B cell (primary cell): ENCODE results near the gene THSD4. TPM values are rescaled to one million over a fixed set of nuclear protein-coding genes. Genes with fewer than 3 reads are reported as not detected.

Experiments
- ATAC-seq: fragments of 200-7000 bp; cut with Tn5 transposase; one replicate; pipeline ENCODE4 v1.10.0; 2021; ENCODE audit warnings: low read depth, mild to moderate bottlenecking, moderate number of reproducible peaks, moderate library complexity
- CTCF ChIA-PET: fragments of 350-600 bp; sonication (Branson Sonifier 250); formaldehyde crosslinking; loops from one replicate; lab custom pipeline; 2021; ENCODE audit warnings: antibody characterized with exemption, inconsistent platforms; lab: Charles Lee
- POLR2A ChIA-PET: fragments of 350-600 bp; sonication (Branson Sonifier 250); formaldehyde crosslinking; loops from one replicate; lab custom pipeline; 2021; ENCODE audit warnings: antibody characterized with exemption; lab: Charles Lee
- DNase-seq: peaks from one replicate; pipeline ENCODE4 v3.0.0; 2013
- H2AFZ ChIP-seq: 2 replicates; pipeline ENCODE4 v1.6.1; 2012; ENCODE audit warnings: mild to moderate bottlenecking, low read depth, low read length; ENCODE audit not compliant: insufficient read depth, poor library complexity, severe bottlenecking
- H3K27ac ChIP-seq, 2 donors: 1 replicate in 1 of 2; 2 replicates in 1 of 2; pipeline ENCODE4 v1.5.1; 2012 to 2013; ENCODE audit warnings: low read length in 2 of 2, mild to moderate bottlenecking in 2 of 2, moderate library complexity in 1 of 2
- H3K27me3 ChIP-seq, 4 experiments: fragments of 200-600 bp in 1 of 4; sonication (generic) in 1 of 4; replicated peaks in 1 of 4; 1 replicate in 2 of 4; 2 replicates in 2 of 4; pipeline versions ENCODE4 v1.6.1 to v1.7.0; 2013 to 2016; ENCODE audit warnings: low read length in 3 of 4, mild to moderate bottlenecking in 2 of 4, mixed read lengths in 1 of 4, moderate library complexity in 1 of 4; ENCODE audit not compliant: insufficient read depth in 4 of 4, control insufficient read depth in 3 of 4; ENCODE audit errors: control extremely low read depth in 1 of 4
- H3K36me3 ChIP-seq, 2 experiments: replicated peaks in 1 of 2; 1 replicate in 1 of 2; 2 replicates in 1 of 2; pipeline versions ENCODE4 v1.6.1 to v1.7.1; 2013; ENCODE audit warnings: low read length in 1 of 2; ENCODE audit not compliant: insufficient read depth in 2 of 2, control insufficient read depth in 1 of 2; ENCODE audit errors: control extremely low read depth in 1 of 2, extremely low read depth in 1 of 2
- H3K4me1 ChIP-seq, 2 donors: fragments of 200-600 bp in 1 of 2; sonication (generic) in 1 of 2; 1 replicate in 1 of 2; 2 replicates in 1 of 2; pipeline versions ENCODE4 v1.5.1 to v1.6.1; 2013 to 2017; ENCODE audit warnings: low read length in 2 of 2; ENCODE audit not compliant: control insufficient read depth in 2 of 2, insufficient read depth in 2 of 2
- H3K4me2 ChIP-seq: replicated peaks from 2 replicates; pipeline ENCODE3; 2012; ENCODE audit warnings: mild to moderate bottlenecking, low read depth, low read length; ENCODE audit not compliant: poor library complexity, severe bottlenecking
- H3K4me3 ChIP-seq, 5 experiments: fragments of 200-600 bp in 1 of 5; sonication (generic) in 1 of 5; 1 replicate in 3 of 5; 2 replicates in 2 of 5; pipeline versions ENCODE4 v1.5.1 to v1.7.0; 2011 to 2016; ENCODE audit warnings: low read length in 4 of 5, mild to moderate bottlenecking in 4 of 5, low read depth in 2 of 5, control low read depth in 1 of 5, moderate library complexity in 1 of 5; ENCODE audit not compliant: insufficient read depth in 1 of 5; ENCODE audit errors: control extremely low read depth in 1 of 5, extremely low read depth in 1 of 5
- H3K79me2 ChIP-seq: fragments of 200-600 bp; sonication (generic); one replicate; pipeline ENCODE4 v1.6.0; 2016; ENCODE audit warnings: low read length; ENCODE audit not compliant: control insufficient read depth, insufficient read depth
- H3K9ac ChIP-seq: fragments of 200-600 bp; sonication (generic); 2 replicates; pipeline ENCODE4 v1.6.1; 2017; ENCODE audit warnings: mild to moderate bottlenecking, low read length, moderate library complexity
- H3K9me3 ChIP-seq, 3 donors: one replicate each; pipeline versions ENCODE4 v1.6.1 to v1.7.1; 2013; ENCODE audit warnings: low read length in 2 of 3; ENCODE audit not compliant: control insufficient read depth in 2 of 3, insufficient read depth in 1 of 3; ENCODE audit errors: control extremely low read depth in 1 of 3
- H4K20me1 ChIP-seq: 2 replicates; pipeline ENCODE4 v1.6.0; 2012; ENCODE audit warnings: mild to moderate bottlenecking, low read length; ENCODE audit not compliant: insufficient read depth, control insufficient read depth, poor library complexity, severe bottlenecking
- H3K27ac Mint-ChIP-seq: one replicate; pipeline ENCODE4 v1.8.0; 2021; ENCODE audit warnings: mixed read lengths
- H3K27me3 Mint-ChIP-seq: one replicate; pipeline ENCODE4 v1.8.0; 2021; ENCODE audit warnings: mixed read lengths
- H3K4me1 Mint-ChIP-seq: one replicate; pipeline ENCODE4 v1.8.0; 2021; ENCODE audit warnings: mixed read lengths
- H3K4me3 Mint-ChIP-seq: one replicate; pipeline ENCODE4 v1.8.0; 2021; ENCODE audit warnings: mixed read lengths
- H3K9me3 Mint-ChIP-seq: one replicate; pipeline ENCODE4 v1.8.0; 2022; ENCODE audit warnings: mixed read lengths; ENCODE audit not compliant: insufficient read depth
- EZH2 ChIP-seq: IDR thresholded peaks from 2 replicates; pipeline ENCODE4 v1.6.1; 2012; ENCODE audit warnings: borderline replicate concordance, low read depth, mild to moderate bottlenecking, moderate library complexity, low read length; ENCODE audit not compliant: insufficient read depth, poor library complexity, severe bottlenecking
- WGBS: methylation state at CpG from one replicate; pipeline ENCODE4 v1.1.5; 2013; ENCODE audit warnings: missing lambda C conversion rate; ENCODE audit not compliant: insufficient coverage; 5-methylcytosine and 5-hydroxymethylcytosine counted together
- intact Hi-C: fragments of 100-400 bp; cut with micrococcal nuclease; formaldehyde crosslinking; loops from one replicate; pipeline ENCODE4 v1.10.0; 2022
- polyA plus RNA-seq: library from polyadenylated mRNA; depleted of rRNA; stranded (reverse); fragments of >200 nt; gene quantifications from 2 replicates; pipeline ENCODE4 v1.2.3, GENCODE V29; 2012
- total RNA-seq, 2 donors: library from RNA; stranded (reverse); fragments of 120-200 nt in 1 of 2; gene quantifications; 1 replicate in 1 of 2; 2 replicates in 1 of 2; pipeline versions ENCODE4 v1.2.3 to v1.2.4, GENCODE V29; 2013 to 2022
- TF ChIP-seq, protein P1 (sequence below): fragments of 200-600 bp; IDR thresholded peaks from one replicate; pipeline ENCODE4 v1.8.0; 2022; ENCODE audit warnings: antibody characterized with exemption, mild to moderate bottlenecking

Gene THSD4
- total and polyA plus RNA-seq, 2 donors (not counting 1 experiment from before 2014, with no cell fraction given): not detected

DNA sequence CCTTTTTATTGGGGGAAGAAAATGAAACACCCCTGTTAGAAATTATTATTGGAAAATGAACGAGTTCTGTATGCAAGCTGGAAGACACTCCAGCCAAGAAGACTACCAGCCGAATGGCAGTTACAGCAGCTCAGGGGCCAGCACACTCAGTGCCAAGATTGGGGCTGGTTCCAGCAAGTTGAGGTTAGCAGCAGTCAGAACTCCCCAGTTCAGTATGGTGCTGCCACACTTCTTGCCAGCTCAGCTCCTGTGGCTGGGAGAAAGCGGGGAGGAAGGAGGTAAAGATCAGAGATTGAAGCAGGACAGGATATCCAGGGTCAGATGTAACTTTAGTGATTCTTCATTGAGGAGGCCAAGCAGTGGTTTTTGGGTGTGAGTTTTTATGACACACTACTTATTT lies 414.8 kb downstream of the THSD4 start:
- intact Hi-C loops: no loop called here
- no peak overlapping the region for H3K27ac Mint-ChIP-seq
- peaks cover 0 to 11% (median 6%) of the 10 kb centered on the region in 4 experiments for H3K27me3 ChIP-seq
- WGBS: 64% methylated on average over 2 of the region's 3 CpGs
- DNase-seq (no peak), ATAC-seq (no peak)
- H3K36me3 ChIP-seq: no peaks in the 10 kb centered on the region
- H4K20me1 ChIP-seq: no peaks in the 10 kb centered on the region
- H3K9me3 Mint-ChIP-seq: peaks cover 4% of the 10 kb centered on the region
- no peaks in the 10 kb centered on the region for H3K4me1 ChIP-seq
- H3K27me3 Mint-ChIP-seq: peaks cover 28% of the 10 kb centered on the region
- no peak overlapping the region for H3K4me3 ChIP-seq
- no peaks in the 10 kb centered on the region for H3K4me1 Mint-ChIP-seq
- H3K4me2 ChIP-seq: no peak overlapping the region
- POLR2A ChIA-PET: no interaction called here
- no peak overlapping the region for H3K9ac ChIP-seq
- H3K27ac ChIP-seq: no peak overlapping the region
- H2AFZ ChIP-seq: no peak overlapping the region
- CTCF ChIA-PET: no interaction called here
- H3K79me2 ChIP-seq: no peaks in the 10 kb centered on the region
- TF ChIP-seq EZH2: no peak
- TF ChIP-seq, protein P1, sequence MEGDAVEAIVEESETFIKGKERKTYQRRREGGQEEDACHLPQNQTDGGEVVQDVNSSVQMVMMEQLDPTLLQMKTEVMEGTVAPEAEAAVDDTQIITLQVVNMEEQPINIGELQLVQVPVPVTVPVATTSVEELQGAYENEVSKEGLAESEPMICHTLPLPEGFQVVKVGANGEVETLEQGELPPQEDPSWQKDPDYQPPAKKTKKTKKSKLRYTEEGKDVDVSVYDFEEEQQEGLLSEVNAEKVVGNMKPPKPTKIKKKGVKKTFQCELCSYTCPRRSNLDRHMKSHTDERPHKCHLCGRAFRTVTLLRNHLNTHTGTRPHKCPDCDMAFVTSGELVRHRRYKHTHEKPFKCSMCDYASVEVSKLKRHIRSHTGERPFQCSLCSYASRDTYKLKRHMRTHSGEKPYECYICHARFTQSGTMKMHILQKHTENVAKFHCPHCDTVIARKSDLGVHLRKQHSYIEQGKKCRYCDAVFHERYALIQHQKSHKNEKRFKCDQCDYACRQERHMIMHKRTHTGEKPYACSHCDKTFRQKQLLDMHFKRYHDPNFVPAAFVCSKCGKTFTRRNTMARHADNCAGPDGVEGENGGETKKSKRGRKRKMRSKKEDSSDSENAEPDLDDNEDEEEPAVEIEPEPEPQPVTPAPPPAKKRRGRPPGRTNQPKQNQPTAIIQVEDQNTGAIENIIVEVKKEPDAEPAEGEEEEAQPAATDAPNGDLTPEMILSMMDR: no peak
- peaks cover 0 to 4% (median 0%) of the 10 kb centered on the region in 3 donors for H3K9me3 ChIP-seq
- H3K4me3 Mint-ChIP-seq: no peak overlapping the region

DNA sequence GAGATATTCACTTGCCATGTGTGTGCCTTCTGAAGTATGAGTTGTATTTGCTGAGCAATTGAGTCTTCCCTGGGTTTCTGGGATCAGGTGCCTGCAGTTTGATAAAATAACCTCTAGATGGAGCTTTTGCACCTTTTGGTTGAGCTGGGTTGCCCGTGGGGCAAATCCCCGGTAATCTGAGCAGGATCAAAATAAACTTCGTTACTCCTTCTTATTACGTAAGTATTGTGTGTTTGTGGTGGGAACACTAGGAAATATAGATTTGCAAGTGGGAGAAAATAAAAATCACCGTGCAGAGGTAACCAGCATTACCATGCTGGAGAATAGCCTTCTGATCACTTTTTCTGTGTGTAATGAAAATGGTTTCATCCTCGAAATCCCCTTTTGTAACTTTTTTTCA lies 417.7 kb downstream of the THSD4 start:
- H3K4me3 Mint-ChIP-seq: no peak overlapping the region
- Histone ChIP-seq H3K27ac (no peak overlapping the region), H3K36me3 (no peaks in the 10 kb centered on the region), H3K4me1 (no peaks in the 10 kb centered on the region), H3K9ac (no peak overlapping the region), H2AFZ (no peak overlapping the region), H3K9me3 (peaks cover 0 to 4% (median 0%) of the 10 kb centered on the region in 3 donors), H3K4me2 (no peak overlapping the region), H3K27me3 (peaks cover 0 to 7% (median 2%) of the 10 kb centered on the region in 4 experiments), H4K20me1 (no peaks in the 10 kb centered on the region), H3K4me3 (no peak overlapping the region), H3K79me2 (no peaks in the 10 kb centered on the region)
- no peak for ATAC-seq
- no peak overlapping the region for H3K27ac Mint-ChIP-seq
- TF ChIP-seq, protein P1: no peak
- TF ChIP-seq EZH2: no peak
- peaks cover 4% of the 10 kb centered on the region for H3K9me3 Mint-ChIP-seq
- 89% methylated on average over 3 of the region's 6 CpGs for WGBS
- POLR2A ChIA-PET: no interaction called here
- CTCF ChIA-PET: no interaction called here
- H3K4me1 Mint-ChIP-seq: no peaks in the 10 kb centered on the region
- intact Hi-C loops: no loop called here
- DNase-seq: no peak
- peaks cover 15% of the 10 kb centered on the region for H3K27me3 Mint-ChIP-seq
